Forelimb muscle (tissue), 1 donor: ENCODE results near the gene NIPSNAP2. TPM values are rescaled to one million over a fixed set of nuclear protein-coding genes. Genes with fewer than 3 reads are reported as not detected.
"Not testable (repeated sequence)": the region's sequence is repeated elsewhere in the genome, so short reads cannot be mapped to it uniquely, and the experiment has no call there.

ENCODE experiments used
- DNase-seq: peaks from one replicate; pipeline ENCODE4 v3.0.0-alpha.2; 2013; ENCODE audit warnings: low read depth
- polyA plus RNA-seq: library from polyadenylated mRNA; unstranded; fragments of 120-200 nt; gene quantifications from one replicate; pipeline ENCODE4 v1.2.1, GENCODE V29; 2013; ENCODE audit not compliant: insufficient read length

Gene NIPSNAP2
- polyA plus RNA-seq, 1 donor = 107 TPM

DNA sequence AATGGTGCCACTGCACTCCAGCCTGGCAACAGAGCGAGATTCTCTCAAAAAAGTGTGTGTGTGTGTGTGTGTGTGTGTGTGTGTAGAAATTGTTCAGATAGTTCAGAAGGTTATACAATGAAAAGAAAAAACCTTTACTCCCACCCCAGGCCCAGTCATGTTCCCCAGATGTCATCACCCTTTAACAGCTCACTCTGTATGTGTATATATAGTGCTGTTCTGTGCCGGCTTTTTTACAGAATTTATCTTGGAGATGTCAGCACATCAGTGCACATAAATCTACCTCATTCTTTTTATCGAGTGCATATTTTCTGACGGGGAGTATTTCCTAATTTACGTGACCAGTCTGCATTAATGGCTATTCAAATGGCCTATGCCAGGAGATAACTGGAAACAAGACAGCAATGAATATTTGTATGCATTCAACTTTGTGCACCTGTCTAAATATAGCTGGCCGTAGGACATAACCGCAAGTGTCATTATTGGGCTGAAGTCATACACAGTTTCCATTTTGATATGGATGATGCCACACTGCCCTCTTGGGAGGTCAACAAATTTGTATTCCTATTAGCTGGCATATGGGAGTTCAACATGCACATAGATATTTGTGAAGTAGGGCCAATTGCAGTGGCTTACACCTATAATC is 11.7 kb downstream of the NIPSNAP2 start:
- DNase-seq = no peak

DNA sequence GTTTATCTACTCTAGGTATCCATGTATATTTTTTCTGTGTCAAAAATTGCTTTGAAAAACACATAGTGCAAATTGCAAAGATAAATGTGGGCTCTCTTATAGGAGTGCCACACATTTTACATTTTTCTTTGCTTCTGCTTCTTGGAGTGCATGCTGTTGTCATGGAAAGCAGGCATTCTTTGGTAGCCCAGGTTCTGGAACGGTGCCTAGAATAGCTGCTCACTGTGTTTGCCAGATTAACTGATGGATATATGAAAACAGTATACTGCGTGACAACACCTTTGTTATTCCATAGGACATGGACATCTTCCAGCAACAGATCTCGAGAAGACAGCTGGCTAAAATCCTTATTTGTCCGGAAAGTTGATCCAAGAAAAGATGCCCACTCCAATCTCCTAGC is 13.4 kb downstream of the NIPSNAP2 start:
- no peak for DNase-seq

DNA sequence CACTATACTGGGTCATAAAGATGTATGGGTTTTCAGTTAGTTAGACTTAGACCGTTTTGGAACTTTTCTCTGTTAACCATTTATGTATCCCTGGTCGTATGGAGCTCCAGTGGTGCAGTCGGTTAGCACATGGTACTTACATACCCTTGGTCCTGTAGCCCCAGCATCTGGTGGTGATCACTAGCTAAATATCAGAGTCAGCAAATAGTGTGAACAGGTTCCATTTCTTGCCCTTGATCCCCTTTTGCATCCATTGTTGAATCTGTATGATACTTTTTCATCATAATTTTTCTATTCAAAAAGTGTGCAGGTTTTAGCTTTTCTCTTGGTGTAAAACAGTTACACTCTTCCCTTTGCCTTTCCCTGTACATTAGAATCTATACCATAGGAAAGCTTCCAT is 15.9 kb downstream of the NIPSNAP2 start:
- no peak for DNase-seq

DNA sequence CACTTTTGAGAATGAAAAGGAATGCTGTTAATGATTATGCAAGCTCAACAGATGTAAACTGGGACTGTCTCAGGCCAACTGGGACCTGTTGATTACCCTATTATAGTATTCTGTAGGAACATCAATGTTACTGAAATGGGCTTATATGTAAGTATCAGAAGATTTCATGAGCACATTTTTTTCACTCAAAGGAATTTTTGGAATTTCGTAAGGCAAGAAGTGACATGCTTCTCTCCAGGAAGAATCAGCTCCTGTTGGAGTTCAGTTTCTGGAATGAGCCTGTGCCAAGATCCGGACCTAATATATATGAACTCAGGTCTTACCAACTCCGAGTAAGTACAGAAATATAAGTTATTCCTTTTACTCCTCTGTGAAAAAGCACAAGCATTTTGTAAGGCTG is 19.2 kb downstream of the NIPSNAP2 start:
- no peak for DNase-seq

DNA sequence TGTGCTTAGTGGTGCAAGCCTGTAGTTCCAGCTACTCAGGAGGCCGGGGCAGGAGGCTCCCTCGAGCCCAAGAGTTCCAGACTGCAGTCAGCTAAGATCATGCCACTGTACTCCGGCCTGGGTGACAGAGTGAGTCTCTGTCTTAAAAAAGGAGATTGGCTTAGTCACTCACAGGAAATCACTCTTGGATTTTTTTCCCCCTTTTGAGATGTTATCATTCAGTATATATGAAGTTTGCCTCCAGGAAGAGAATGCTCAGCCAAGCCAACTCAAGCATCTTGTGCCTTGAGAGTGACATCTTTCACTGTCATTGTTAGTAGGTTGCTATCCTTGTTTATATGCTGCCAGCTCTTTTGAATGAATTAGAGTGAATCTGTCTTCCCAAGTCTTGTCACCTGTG is 28.0 kb downstream of the NIPSNAP2 start:
- DNase-seq = no peak

DNA sequence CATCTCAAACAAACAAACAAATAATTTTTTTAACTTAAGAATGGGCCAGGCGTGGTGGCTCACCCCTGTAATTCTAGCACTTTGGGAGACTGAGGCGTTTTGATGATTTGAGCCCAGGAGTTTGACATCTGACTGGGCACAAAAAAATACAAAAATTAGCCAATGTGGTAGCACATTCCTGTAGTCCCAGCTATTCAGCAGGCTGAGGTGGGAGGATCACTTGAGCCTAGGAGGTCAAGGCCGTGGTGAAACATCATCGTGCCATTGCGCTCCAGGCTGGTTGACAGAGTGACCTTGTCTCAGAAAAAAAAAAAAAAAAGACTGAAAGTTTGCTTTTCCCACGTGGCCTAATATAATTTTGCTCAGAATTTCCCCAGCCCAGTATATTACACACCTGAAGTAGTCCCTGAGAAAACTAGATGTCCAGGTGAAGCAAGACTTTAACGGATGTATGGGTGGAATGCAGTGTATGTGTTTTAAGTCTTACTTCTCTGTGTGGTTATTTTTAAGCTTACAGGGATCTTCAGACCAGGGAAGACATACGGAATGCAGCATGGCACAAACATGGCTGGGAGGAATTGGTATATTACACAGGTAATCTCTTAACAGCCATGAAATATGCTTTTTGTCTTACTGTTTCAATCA is 32.6 kb downstream of the NIPSNAP2 start:
- no peak for DNase-seq

DNA sequence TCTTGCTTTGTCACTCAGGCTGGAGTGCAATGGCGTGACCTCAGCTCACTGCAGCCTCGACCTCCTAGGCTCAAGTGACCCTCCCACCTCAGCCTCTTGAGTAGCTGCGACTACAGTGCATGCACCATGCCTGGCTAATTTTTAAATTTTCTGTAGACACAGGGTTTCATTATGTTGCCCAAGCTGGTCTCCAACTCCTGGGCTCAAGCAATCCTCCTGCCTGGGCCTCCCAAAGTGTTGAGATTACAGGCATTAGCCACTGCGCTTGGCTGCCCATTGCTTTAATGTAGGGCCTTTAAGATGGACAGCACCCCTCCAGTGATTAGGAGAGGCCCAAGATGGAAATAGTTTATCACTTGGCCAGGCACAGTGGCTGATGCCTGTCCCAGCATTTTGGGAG is 39.4 kb downstream of the NIPSNAP2 start:
- DNase-seq = no peak

DNA sequence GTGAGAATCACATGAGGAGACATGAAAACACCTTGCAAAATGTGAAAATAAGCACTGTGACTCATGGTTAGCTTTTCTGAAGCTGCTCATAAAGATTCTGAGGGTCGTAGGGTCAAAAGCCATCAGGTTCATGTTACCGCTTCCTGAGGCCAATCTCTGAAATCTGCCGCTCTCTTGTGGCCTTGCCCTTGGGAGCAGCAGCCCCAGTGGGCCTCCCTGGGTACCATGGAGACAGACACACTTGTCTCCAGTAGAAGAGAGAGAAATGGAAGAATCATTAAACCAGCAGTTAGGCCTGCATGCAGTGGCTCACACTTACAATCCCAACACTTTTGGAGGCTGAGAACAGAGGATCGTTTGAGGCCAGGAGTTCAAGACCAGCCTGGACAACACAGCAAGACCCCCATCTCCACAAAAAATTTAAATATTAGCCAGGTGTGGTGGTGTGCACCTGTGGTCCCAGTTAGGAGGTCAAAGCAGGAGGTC is 42.8 kb downstream of the NIPSNAP2 start:
- no peak for DNase-seq

DNA sequence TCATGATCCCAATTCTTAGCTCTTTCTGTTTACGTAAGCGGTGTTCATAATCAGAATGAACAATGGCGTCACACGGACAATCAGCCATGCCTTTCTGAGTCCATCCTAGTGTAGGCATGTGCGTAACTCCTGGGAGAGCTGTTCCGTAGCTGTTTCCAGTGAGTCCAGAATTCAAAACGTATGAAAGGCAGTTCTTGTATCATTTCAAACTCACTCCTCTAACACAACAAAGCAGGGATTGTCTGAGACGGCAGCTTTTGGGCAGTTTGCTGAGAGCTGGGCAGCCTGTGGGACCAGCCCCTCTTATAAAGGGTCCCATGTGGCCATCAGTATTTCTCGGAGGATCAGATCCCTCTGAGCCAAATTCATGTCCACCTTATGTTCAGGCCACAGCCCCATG is 43.5 kb downstream of the NIPSNAP2 start:
- DNase-seq = no peak

DNA sequence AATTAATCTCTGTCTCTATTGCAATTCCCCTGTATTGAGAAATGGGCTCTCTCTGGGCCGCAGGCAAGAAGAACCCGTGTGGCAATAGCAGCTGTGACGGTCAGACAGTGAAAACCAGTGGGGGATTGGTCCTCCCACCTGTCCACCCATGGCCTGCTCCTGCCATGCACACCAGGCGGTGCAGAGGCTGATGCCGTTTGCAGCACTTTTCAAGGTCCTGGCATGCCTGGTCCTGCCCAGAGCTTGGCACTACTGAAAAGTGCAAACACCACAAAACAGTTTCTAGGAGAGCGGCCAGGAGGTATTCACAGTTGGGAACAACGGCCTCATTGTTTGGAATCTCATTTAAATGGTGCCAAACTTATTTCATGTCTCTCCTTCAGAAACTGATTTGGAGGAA is 45.3 kb downstream of the NIPSNAP2 start:
- DNase-seq = no peak

DNA sequence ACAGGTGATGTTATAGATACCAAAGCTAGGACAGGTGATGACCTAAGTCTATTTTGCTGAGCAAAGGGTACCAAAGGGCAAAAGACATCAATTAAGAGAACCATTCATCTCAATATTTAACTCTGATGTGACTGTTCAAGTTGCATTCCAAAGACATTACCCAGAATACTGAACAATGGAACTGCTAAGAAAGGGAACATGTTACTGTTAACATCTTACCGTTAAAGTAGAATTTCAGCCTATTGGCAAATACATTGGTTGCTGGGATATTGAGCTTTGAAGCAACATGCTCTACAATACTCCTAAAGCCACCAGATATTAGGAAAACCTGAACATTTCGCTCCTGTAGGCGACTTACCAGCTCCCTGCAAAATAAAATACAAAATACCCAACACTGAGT is 52.6 kb downstream of the NIPSNAP2 start:
- DNase-seq = not testable (repeated sequence)

DNA sequence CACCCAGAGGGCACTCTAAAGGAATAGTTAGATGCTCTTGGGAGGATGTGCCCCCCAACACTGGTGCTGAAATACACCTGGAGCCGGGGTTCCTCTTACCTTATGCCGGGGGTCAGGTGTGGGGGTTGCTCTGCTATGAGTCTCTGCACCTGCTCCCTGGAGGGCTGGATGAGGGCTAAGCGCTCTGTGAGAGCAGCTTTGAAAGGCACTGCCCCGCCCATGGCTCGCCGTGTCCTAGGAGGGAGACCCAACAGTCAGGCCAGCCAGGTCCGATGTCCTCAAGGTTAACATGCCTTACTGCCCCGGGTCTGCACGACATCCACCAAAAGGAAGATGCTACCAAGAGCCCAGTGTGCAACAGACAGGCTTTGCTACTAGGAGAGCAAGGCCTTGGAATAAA is 55.1 kb downstream of the NIPSNAP2 start:
- DNase-seq = no peak

DNA sequence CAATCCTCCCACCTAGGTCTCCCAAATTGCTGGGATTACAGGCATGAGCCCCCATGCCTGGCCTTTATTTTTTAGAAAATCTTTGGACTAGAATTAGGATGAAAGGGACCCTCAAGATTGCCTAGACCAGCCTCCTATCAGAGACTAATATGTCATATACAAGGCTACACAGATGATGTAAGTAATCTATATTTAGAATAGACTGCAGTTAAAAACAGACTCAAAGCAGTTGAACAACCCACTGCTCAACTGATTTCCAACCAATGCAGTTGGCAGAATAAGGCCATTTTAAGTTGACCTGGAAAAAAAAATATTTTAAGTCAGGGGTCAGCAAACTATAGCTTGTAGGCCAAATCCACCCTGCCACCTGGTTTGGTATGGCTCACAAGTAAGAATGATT is 59.1 kb downstream of the NIPSNAP2 start:
- DNase-seq = no peak

DNA sequence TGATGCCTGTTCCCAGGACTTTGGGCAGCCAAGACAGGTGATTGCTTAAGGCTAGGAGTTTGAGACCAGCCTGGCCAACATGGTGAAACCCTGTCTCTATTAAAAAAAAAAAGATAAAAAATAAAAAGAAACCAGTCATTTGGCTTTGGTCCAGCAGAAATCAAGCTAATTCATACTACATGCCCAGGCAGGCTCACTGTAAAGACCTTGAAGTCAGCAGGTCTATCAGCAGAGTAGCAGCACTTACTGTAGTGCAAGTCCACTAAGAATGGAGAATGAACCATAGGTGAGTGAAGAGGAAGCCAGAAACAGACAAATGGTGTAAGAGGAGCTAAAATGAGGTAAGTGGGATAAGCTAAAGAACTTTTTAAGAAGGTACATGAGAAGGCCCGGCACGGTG is 62.2 kb downstream of the NIPSNAP2 start:
- DNase-seq = no peak

DNA sequence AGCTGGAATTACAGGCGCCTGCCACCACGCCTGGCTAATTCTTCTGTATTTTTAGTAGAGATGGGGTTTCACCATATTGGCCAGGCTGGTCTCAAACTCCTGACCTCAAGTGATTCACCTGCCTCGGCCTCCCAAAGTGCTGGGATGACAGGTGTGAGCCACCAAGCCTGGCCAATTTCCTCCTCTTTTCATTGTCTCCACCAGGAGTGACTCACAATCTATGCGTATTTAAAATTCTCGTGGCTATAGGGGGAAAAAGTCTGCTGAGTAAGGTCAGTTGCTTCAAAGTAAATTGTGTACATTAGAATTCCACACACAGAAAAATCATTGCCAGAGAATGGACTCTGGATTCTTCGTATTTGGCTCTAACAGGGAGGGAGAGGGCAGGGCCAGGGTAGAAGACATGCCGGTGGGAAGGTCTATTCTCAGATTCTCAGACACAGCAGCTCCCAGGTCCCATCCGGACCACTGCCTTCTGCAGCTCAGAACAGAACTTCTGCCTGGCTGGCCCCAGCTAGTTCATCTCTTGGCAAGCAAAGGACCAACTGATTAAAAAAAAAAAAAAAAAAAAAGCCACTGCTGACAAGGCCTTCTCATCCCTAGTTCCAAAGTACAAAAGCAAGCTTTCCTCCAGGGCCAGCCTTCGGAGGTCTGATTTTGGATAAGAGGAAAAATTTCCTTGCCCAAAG is 64.7 kb downstream of the NIPSNAP2 start:
- no peak for DNase-seq

DNA sequence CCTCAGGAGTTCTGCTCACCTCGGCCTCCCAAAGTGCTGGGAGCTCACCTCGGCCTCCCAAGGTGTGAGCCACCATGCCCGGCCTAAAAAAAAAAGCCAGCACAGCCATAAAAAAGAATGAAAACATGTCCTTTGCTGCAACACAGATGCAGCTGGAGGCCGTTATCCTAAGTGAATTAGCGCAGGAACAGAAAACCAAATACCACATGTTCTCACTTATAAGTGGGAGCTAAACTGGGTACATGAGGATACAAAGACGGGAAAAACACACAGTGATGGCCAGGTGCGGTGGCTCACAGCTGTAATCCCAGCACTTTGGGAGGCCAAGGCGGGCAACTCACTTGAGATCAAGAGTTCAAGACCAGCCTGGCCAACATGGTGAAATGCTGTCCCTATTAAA is 66.0 kb downstream of the NIPSNAP2 start:
- DNase-seq = no peak

DNA sequence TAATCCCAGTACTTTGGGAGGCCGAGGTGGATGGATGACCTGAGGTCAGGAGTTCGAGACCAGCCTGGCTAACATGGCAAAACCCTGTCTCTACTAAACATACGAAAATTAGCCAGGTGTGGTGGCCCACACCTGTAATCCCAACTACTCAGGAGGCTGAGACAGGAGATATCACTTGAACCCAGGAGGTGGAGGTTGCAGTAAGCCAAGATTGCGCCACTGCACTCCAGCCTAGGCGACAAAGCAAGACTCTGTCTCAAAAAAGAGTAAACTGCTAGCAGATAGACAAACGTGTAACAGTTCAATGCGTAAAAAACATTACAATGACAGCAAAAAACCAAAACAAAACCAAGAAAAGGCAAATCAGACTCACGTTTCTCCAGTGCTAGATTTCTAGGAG is 67.2 kb downstream of the NIPSNAP2 start:
- not testable (repeated sequence) for DNase-seq

DNA sequence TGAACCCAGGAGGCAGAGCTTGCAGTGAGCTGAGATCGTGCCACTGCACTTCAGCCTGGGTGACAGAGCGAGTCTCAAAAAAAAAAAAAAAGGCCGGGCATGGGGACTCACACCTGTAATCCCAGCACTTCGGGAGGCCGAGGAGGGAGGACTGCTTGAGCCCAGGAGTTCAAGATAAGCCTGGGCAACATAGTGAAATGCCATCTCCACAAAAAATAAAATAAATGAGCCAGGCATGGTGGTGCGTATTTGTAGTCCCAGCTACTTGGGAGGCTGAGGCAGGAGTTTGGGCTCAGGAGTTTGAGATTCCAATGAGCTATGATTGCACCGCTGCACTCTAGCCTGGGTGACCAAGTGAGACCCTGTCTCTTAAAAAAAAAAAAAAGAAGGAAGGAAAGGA is 68.2 kb downstream of the NIPSNAP2 start:
- DNase-seq = not testable (repeated sequence)

DNA sequence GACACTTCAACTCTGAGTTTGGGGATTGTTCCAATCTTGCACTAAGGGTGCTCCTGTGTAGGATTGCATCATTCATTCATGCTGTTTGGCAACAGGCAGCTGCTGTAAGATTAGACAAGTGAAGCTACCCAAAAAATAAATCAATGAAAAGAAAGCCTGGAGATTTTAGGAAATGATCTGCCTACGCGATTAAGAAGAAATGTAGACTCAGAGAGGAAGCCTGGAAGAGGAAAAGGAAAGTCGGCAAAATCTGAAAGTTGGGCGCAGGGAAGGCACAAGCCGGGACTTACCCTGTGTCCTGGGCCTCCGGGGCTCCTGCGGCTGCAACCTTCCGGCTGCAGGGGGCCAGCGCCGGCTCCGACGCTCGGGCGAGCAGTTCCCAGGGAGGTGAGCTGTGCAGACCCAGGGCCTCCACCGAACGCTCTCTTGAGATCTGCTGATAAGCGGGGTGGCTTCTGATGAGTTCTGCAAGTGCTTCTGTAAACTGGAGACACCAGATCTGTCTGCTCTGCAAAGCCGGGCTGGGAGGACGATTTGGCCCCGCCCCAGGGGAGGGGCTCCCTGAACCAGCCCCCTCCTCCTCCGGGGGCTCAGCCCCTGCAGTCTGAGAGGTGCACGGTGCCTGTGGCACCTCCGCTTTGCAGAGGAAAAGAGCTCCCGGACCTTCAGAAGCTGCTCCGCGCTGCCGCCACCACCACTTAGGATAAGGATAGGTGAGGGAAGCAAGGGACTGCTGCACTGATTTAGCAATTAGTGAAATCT is 69.5 kb downstream of the NIPSNAP2 start:
- DNase-seq = no peak

DNA sequence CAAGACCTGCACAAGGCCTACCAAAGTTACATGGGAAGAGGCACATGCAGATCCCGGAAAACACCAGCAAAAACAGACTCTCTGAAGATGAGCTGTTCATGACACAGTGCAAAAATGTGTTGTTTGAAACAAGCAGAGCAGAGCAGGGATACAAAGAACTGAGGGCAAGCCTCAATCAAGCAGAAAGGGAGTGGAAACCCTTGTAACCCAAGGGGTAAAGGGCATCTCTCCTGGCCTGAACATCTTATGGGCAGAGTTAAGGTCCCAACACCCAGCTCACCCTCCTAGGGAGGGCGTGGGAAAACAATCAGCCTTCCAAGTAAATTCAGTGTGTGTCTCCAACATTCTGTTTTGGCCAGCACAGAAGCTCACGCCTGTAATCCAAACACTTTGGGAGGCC is 76.3 kb downstream of the NIPSNAP2 start:
- no peak for DNase-seq

DNA sequence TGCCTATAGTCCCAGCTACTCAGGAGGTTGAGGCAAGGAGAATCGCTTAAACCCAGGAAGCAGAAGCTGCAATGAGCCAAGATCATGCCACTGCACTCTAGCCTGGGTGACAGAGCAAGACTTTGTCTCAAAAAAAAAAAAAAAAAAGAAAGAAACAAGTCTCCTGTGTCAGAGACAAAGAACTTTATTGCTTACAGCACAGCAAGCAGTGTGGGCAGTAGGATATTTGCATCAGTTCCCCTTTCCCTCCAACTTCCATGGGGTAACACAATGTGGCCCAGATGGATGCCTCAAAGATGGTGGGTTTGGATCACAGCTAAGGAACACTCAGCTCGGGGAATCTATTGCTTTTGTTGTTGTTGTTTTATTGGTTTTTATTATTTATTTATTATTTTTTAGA is 81.4 kb downstream of the NIPSNAP2 start:
- not testable (repeated sequence) for DNase-seq

DNA sequence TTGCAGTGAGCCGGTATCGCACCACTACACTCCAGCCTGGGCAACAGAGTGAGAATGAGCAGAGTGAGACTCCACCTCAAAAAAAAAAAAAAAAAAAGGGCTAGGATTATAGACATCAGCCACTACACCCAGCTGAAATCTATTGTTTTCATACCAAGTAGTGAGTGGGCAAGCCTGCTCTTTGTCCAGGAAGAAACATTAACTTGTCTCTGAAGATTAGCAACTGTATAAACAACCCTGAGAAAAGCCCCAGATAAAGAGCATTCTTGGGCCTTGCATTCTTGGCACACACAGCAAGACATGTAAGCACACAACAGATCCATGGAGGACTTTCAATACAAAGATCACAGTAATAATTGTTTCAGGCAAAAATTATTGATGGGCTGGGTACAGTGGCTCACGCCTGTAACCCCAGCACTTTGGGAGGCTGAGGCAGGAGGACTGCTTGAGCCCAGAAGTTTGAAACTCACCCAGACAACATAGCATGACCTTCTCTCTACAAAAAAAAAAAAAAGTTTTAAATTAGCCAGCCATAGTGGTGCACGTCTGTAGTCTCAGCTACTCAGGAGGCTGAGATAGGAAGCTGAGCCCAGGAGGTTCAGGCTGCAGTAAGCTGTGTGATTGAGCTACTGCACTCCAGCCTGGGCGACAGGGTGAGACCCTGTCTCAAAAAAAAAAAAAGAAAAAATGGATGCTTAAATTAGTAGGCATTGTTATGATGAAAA is 82.5 kb downstream of the NIPSNAP2 start:
- no peak for DNase-seq
